ENCODE results near the gene RPS27A. TPM values are rescaled to one million over a fixed set of nuclear protein-coding genes. Genes with fewer than 3 reads are reported as not detected.
A peak's percentile ranks its signal among the peaks of the same experiment; 100 is the strongest.

The RPS27A gene
- total RNA-seq, 1 experiment from 2014 or later = 1,330 TPM

DNA sequence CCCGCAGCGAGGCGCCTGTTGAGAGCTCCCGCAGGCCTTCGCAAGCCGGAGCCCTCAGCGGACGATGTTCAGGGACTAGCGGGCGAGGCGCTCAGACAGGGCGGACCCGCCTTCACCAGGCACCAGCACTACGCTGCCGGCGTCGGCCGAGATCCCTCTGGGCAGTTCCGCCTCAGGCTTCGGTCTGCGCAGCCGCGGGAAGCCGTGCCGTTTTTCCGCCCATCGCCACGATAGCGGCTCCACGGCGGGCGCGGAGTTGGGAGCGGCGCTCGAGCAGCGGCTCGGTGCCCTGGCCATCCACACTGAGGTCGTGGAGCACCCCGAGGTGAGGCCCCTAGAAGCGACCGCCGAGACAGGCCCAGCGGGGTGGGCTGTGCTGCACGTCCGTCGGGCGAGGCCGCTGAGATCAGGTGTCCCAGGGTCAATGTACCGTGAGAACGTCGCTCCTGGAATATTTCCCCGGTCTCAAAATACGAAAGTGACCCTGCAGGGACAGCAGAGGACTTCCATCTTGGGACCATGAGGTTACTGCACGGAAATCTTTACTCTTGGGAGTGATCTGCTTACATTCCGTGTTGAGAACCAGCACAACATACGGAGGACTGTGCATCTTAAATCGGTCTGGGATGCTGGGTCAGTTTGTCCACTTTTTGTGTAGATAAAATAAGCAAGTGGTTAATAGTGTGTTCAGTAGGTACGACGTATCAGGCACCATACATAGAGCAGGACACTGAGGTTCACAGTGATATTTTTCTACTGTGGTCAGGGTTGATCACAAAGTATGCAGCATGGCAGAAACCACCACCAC, 49.8 kb downstream of the RPS27A start:
- Histone ChIP-seq H3K4me2 (ENCODE audit: low read length) (peak overlapping the region; percentile 95), H3K36me3 (ENCODE audit: low read depth, low read length) (no peaks in the 10 kb centered on the region), H3K4me3 (ENCODE audit: low read length) (peak overlapping the region; percentile 84), H4K20me1 (ENCODE audit: low read length) (no peaks in the 10 kb centered on the region), H3K27me3 (ENCODE audit: low read length) (no peaks in the 10 kb centered on the region), H2AFZ (ENCODE audit: low read length) (peak overlapping the region; percentile 83), H3K4me1 (ENCODE audit: insufficient read depth, low read length) (peaks cover 17% of the 10 kb centered on the region), H3K79me2 (ENCODE audit: low read length) (peaks cover 13% of the 10 kb centered on the region), H3K27ac (ENCODE audit: low read length) (peak overlapping the region; percentile 57), H3F3A (ENCODE audit: low read length, unreplicated experiment) (no peaks in the 10 kb centered on the region), H3K9me3 (ENCODE audit: low read length) (no peaks in the 10 kb centered on the region), H3K9me2 (replicated peaks; ENCODE audit: low read length) (no peaks in the 10 kb centered on the region), H3K9ac (ENCODE audit: low read length) (peak overlapping the region; percentile 79)
- ChIA-PET CTCF (no interaction called here), POLR2A (ENCODE audit: unreplicated experiment) (no interaction called here)
- peak; percentile 96 for ATAC-seq
- intact Hi-C loops (cut with micrococcal nuclease) = loop anchor here (1.0 to 5.0 kb wide), 3 partner anchors 13 to 230 kb away; partner anchors contain the start of genes CCDC88A and MTIF2
- TF ChIP-seq EZH2 (IDR thresholded peaks at IDR 0.05; ENCODE audit: low read length, unreplicated experiment) (no peak), EZH2phosphoT487 (IDR thresholded peaks at IDR 0.05; ENCODE audit: borderline replicate concordance, low read length) (no peak)
- TF ChIP-seq, protein P1, sequence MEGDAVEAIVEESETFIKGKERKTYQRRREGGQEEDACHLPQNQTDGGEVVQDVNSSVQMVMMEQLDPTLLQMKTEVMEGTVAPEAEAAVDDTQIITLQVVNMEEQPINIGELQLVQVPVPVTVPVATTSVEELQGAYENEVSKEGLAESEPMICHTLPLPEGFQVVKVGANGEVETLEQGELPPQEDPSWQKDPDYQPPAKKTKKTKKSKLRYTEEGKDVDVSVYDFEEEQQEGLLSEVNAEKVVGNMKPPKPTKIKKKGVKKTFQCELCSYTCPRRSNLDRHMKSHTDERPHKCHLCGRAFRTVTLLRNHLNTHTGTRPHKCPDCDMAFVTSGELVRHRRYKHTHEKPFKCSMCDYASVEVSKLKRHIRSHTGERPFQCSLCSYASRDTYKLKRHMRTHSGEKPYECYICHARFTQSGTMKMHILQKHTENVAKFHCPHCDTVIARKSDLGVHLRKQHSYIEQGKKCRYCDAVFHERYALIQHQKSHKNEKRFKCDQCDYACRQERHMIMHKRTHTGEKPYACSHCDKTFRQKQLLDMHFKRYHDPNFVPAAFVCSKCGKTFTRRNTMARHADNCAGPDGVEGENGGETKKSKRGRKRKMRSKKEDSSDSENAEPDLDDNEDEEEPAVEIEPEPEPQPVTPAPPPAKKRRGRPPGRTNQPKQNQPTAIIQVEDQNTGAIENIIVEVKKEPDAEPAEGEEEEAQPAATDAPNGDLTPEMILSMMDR (conservative IDR thresholded peaks at IDR 0.05; ENCODE audit: low read depth, low read length) = no peak
- peak; percentile 80 for DNase-seq
- TSS peak; percentile 63 for BruUV-seq (replicated peaks)

DNA sequence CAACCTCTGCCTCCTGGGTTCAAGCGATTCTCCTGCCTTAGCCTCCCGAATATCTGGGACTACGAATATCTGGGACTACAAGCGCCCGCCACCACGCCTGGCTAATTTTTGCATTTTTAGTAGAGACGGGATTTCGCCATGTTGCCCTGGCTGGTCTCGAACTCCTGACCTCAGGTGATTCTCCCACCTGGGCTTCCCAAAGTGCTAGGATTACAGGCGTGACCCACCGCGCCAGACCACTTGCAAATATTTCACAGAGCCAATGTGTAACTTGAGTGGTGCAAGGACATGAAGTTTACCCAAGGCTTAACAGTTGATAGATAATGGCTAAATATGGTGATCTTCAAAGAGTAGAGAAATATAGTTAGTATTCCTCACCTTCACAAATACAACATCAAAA, 50.6 kb downstream of the RPS27A start:
- Histone ChIP-seq H2AFZ (ENCODE audit: low read length) (no peak overlapping the region), H3K27ac (ENCODE audit: low read length) (no peak overlapping the region), H3K4me1 (ENCODE audit: insufficient read depth, low read length) (peaks cover 17% of the 10 kb centered on the region), H4K20me1 (ENCODE audit: low read length) (no peaks in the 10 kb centered on the region), H3K27me3 (ENCODE audit: low read length) (no peaks in the 10 kb centered on the region), H3K4me2 (ENCODE audit: low read length) (peak overlapping the region; percentile 95), H3K36me3 (ENCODE audit: low read depth, low read length) (no peaks in the 10 kb centered on the region), H3K9ac (ENCODE audit: low read length) (no peak overlapping the region; the same call in 1 of the 2 replicates), H3K4me3 (ENCODE audit: low read length) (peak overlapping the region; percentile 84; the same call in 1 of the 2 replicates), H3K9me2 (replicated peaks; ENCODE audit: low read length) (no peaks in the 10 kb centered on the region), H3K79me2 (ENCODE audit: low read length) (peaks cover 13% of the 10 kb centered on the region), H3K9me3 (ENCODE audit: low read length) (no peaks in the 10 kb centered on the region), H3F3A (ENCODE audit: low read length, unreplicated experiment) (no peaks in the 10 kb centered on the region)
- DNase-seq (no peak), ATAC-seq (no peak)
- intact Hi-C loops (cut with micrococcal nuclease) = loop anchor here (2.0 to 5.0 kb wide), 2 partner anchors 136 to 229 kb away; partner anchors contain the start of gene CCDC88A
- BruUV-seq (replicated peaks) = no TSS peak
- TF ChIP-seq EZH2phosphoT487 (IDR thresholded peaks at IDR 0.05; ENCODE audit: borderline replicate concordance, low read length) (no peak), EZH2 (IDR thresholded peaks at IDR 0.05; ENCODE audit: low read length, unreplicated experiment) (no peak)
- TF ChIP-seq, protein P1 (conservative IDR thresholded peaks at IDR 0.05; ENCODE audit: low read depth, low read length) = no peak
- POLR2A ChIA-PET (ENCODE audit: unreplicated experiment) = no interaction called here
- CTCF ChIA-PET = no interaction called here

Other genes starting within 250 kb of the RPS27A start
- 150 and 170 TPM in 2 replicates for gene RTN4, start 182.2 kb upstream of the RPS27A start, total RNA-seq (2014; rRNA removed)
- 1.8 and 3.9 TPM in 2 replicates for gene CLHC1, start 395 bp upstream of the RPS27A start, total RNA-seq (2014; rRNA removed)
- 46.5 and 49.6 TPM in 2 replicates for gene MTIF2, start 36.5 kb downstream of the RPS27A start, total RNA-seq (2014; rRNA removed)
- 21.6 and 28.7 TPM in 2 replicates for gene CCDC88A, start 187.2 kb downstream of the RPS27A start, total RNA-seq (2014; rRNA removed)